ENCODE results near the gene OR2D3. TPM values are rescaled to one million over a fixed set of nuclear protein-coding genes. Genes with fewer than 3 reads are reported as not detected.
A peak's percentile ranks its signal among the peaks of the same experiment; 100 is the strongest.

The OR2D3 gene
- total RNA-seq, 2 experiments from 2014 or later, result not detected

DNA sequence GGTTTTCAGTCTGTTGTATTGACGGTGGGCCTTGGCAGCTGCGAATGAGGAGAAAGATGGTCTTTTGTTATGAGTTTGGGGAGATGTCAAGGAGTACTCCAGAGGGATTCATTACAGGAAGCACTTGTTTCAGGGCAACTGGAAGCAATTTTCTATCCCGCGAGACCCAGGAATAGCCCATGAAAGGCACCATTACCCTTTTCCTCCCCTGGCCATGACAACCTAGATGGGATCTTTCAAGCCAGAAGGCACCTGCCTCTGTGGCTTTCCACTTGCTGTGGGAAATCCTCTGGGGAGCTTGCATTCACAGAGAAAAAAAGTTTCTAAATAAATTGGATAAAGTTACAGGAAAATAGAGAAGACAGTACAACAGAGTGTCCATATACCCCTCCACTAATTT lies 8.1 kb downstream of the OR2D3 start:
- TF ChIP-seq, protein P1, sequence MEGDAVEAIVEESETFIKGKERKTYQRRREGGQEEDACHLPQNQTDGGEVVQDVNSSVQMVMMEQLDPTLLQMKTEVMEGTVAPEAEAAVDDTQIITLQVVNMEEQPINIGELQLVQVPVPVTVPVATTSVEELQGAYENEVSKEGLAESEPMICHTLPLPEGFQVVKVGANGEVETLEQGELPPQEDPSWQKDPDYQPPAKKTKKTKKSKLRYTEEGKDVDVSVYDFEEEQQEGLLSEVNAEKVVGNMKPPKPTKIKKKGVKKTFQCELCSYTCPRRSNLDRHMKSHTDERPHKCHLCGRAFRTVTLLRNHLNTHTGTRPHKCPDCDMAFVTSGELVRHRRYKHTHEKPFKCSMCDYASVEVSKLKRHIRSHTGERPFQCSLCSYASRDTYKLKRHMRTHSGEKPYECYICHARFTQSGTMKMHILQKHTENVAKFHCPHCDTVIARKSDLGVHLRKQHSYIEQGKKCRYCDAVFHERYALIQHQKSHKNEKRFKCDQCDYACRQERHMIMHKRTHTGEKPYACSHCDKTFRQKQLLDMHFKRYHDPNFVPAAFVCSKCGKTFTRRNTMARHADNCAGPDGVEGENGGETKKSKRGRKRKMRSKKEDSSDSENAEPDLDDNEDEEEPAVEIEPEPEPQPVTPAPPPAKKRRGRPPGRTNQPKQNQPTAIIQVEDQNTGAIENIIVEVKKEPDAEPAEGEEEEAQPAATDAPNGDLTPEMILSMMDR (conservative IDR thresholded peaks at IDR 0.05; ENCODE audit: low read length), result no peak
- no peak for TF ChIP-seq EZH2phosphoT487 (IDR thresholded peaks at IDR 0.05; ENCODE audit: borderline replicate concordance, low read depth, low read length)
- Histone ChIP-seq H3K9me2 (ENCODE audit: insufficient read depth, low read length) (no peaks in the 10 kb centered on the region), H3K4me3 (ENCODE audit: low read depth, low read length, poor library complexity, severe bottlenecking) (peak overlapping the region; percentile 95), H3K79me2 (ENCODE audit: insufficient read depth, low read depth, low read length) (peaks cover 65% of the 10 kb centered on the region), H3K4me1 (ENCODE audit: insufficient read depth, low read length, poor library complexity, severe bottlenecking) (peaks cover 51% of the 10 kb centered on the region), H4K20me1 (ENCODE audit: insufficient read depth, low read length) (no peaks in the 10 kb centered on the region), H3K27ac (ENCODE audit: low read depth, low read length, poor library complexity, severe bottlenecking) (peak overlapping the region; percentile 95), H2AFZ (ENCODE audit: low read length) (no peak overlapping the region), H3K4me2 (ENCODE audit: low read length) (peak overlapping the region; percentile 90), H3K36me3 (ENCODE audit: insufficient read depth, low read length) (peaks cover 67% of the 10 kb centered on the region), H3K9me3 (ENCODE audit: low read length) (no peaks in the 10 kb centered on the region; the same call in 1 of the 2 replicates)
- DNase-seq (ENCODE audit: low spot score), result peak; percentile 19
- ChIA-PET POLR2A (interaction anchor here (1.0 to 5.3 kb wide), 3 partner anchors 8 to 148 kb away, joined by 3 to 43 read pairs (median 5); no protein-coding TSS in a partner anchor), CTCF (ENCODE audit: unreplicated experiment) (no interaction called here)
- no TSS peak for BruUV-seq (replicated peaks)
- intact Hi-C loops (cut with micrococcal nuclease; ENCODE audit: unreplicated experiment), result loop anchor here (5.0 to 10.0 kb wide), 3 partner anchors 327 to 694 kb away; partner anchors contain the start of genes CNGA4, FHIP1B, ILK and RRP8

DNA sequence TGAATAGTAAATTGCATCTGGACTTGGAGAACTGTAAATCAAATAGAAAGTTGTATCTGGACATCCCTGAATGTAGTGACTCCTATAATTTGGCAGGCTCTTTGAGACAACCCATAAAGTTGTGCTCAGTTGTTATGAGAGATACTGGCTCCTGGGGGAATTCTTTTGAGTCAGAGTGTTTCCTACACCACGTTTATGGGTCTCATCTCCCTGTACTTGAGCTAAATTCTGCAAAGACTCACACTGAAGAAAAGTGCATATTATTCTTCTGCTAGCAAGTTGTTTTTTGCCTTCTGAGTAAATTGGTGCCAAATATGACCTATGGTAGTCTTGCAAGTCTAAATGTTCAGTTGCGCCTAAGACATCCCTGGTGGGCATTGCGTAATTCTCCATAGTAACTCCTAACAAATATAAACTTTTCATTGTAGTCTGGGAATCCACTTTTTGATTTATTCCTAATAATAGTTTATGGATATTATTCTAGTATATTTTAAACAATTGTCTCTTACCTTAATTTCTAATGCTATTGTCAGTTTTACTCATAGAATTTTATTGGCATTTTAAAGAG lies 10.4 kb downstream of the OR2D3 start:
- intact Hi-C loops (cut with micrococcal nuclease; ENCODE audit: unreplicated experiment), result no loop called here
- Histone ChIP-seq H3K79me2 (ENCODE audit: insufficient read depth, low read depth, low read length) (peaks cover 88% of the 10 kb centered on the region), H3K9me3 (ENCODE audit: low read length) (no peaks in the 10 kb centered on the region; the same call in 1 of the 2 replicates), H2AFZ (ENCODE audit: low read length) (no peak overlapping the region), H3K36me3 (ENCODE audit: insufficient read depth, low read length) (peaks cover 88% of the 10 kb centered on the region), H4K20me1 (ENCODE audit: insufficient read depth, low read length) (no peaks in the 10 kb centered on the region; the same call in 1 of the 2 replicates), H3K4me2 (ENCODE audit: low read length) (peak overlapping the region; percentile 90), H3K4me1 (ENCODE audit: insufficient read depth, low read length, poor library complexity, severe bottlenecking) (peaks cover 61% of the 10 kb centered on the region), H3K4me3 (ENCODE audit: low read depth, low read length, poor library complexity, severe bottlenecking) (peak overlapping the region; percentile 95), H3K9me2 (ENCODE audit: insufficient read depth, low read length) (no peaks in the 10 kb centered on the region), H3K27ac (ENCODE audit: low read depth, low read length, poor library complexity, severe bottlenecking) (no peak overlapping the region)
- TF ChIP-seq, protein P1 (conservative IDR thresholded peaks at IDR 0.05; ENCODE audit: low read length), result no peak
- TF ChIP-seq EZH2phosphoT487 (IDR thresholded peaks at IDR 0.05; ENCODE audit: borderline replicate concordance, low read depth, low read length), result no peak
- CTCF ChIA-PET (ENCODE audit: unreplicated experiment), result no interaction called here
- DNase-seq (ENCODE audit: low spot score), result no peak
- POLR2A ChIA-PET, result interaction anchor here (1.0 to 1.3 kb wide), 3 partner anchors 9 to 112 kb away, joined by 3 read pairs; no protein-coding TSS in a partner anchor
- BruUV-seq (replicated peaks), result no TSS peak

GRCh38 chr11:6932145-6932544 lies 11.3 kb downstream of the OR2D3 start:
- Histone ChIP-seq H3K4me1 (ENCODE audit: insufficient read depth, low read length, poor library complexity, severe bottlenecking) (peaks cover 61% of the 10 kb centered on the region), H3K36me3 (ENCODE audit: insufficient read depth, low read length) (peaks cover 97% of the 10 kb centered on the region), H2AFZ (ENCODE audit: low read length) (no peak overlapping the region), H3K27ac (ENCODE audit: low read depth, low read length, poor library complexity, severe bottlenecking) (no peak overlapping the region), H3K4me3 (ENCODE audit: low read depth, low read length, poor library complexity, severe bottlenecking) (no peak overlapping the region), H4K20me1 (ENCODE audit: insufficient read depth, low read length) (no peaks in the 10 kb centered on the region; the same call in 1 of the 2 replicates), H3K4me2 (ENCODE audit: low read length) (peak overlapping the region; percentile 19; the same call in 1 of the 2 replicates), H3K9me2 (ENCODE audit: insufficient read depth, low read length) (no peaks in the 10 kb centered on the region), H3K9me3 (ENCODE audit: low read length) (no peaks in the 10 kb centered on the region; the same call in 1 of the 2 replicates), H3K79me2 (ENCODE audit: insufficient read depth, low read depth, low read length) (peaks cover 97% of the 10 kb centered on the region)
- no TSS peak for BruUV-seq (replicated peaks)
- ChIA-PET POLR2A (interaction anchor here (0.8 to 1.4 kb wide), 3 partner anchors 23 to 590 kb away, joined by 3 read pairs; no protein-coding TSS in a partner anchor), CTCF (ENCODE audit: unreplicated experiment) (no interaction called here)
- no peak for DNase-seq (ENCODE audit: low spot score)
- intact Hi-C loops (cut with micrococcal nuclease; ENCODE audit: unreplicated experiment), result no loop called here
- TF ChIP-seq, protein P1 (conservative IDR thresholded peaks at IDR 0.05; ENCODE audit: low read length), result no peak
- TF ChIP-seq EZH2phosphoT487 (IDR thresholded peaks at IDR 0.05; ENCODE audit: borderline replicate concordance, low read depth, low read length), result no peak

All from OCI-LY7 (cell line).